22Rv1 (cell line): ENCODE data around the gene CLCF1.
A peak's percentile ranks its signal among the peaks of the same experiment; 100 is the strongest.

Experiments
- H3K27ac ChIP-seq: fragments of 450-650 bp; 2 replicates; pipeline ENCODE4 v1.5.1; 2017
- ZFX ChIP-seq: fragments of 450-650 bp; IDR thresholded peaks from 2 replicates; pipeline ENCODE4 v1.6.1; 2017; ENCODE audit warnings: antibody characterized with exemption, borderline replicate concordance
- TF ChIP-seq, protein P1 (sequence below): fragments of 450-650 bp; IDR thresholded peaks from 2 replicates; pipeline ENCODE4 v1.5.1; 2017; ENCODE audit warnings: mild to moderate bottlenecking

Gene CLCF1

DNA sequence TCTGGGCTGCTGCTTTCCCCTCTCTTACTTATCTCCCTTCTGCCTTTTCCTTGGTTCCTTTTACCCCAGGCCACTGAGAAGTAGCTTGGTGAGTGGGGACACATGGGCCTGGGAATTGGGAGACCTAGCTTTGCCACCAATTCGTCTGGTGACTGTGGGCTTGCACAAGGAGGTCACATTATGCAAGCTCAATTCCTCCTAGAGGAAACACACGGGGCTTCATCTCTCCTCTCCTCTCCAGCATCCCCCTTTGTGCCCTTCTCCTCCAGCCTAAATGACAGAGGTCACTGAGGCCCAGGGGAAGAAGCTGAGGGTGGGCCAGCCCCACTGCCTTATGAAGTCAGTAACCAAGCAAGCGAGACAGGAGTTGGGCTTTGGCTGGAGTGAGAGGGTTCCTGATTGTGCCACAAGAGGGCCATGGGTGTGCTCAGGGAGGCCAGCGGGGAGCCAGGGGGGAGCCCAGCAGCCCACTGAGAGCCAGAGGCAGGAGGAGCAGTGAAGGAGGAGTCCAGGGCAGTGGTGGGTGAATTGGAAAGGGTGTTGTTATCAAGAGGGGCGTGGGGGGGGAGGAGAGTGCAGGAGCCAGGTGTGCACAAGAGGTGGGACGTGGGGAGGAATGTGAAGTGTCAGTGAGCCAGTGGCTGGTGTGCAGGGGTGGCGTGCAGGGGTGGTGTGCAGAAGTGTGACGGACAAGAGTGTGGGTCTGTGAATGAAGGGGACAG is 2.0 kb downstream of the CLCF1 start:
- H3K27ac ChIP-seq = peak overlapping the region; percentile 23; the same call in 1 of the 2 replicates
- TF ChIP-seq, protein P1, sequence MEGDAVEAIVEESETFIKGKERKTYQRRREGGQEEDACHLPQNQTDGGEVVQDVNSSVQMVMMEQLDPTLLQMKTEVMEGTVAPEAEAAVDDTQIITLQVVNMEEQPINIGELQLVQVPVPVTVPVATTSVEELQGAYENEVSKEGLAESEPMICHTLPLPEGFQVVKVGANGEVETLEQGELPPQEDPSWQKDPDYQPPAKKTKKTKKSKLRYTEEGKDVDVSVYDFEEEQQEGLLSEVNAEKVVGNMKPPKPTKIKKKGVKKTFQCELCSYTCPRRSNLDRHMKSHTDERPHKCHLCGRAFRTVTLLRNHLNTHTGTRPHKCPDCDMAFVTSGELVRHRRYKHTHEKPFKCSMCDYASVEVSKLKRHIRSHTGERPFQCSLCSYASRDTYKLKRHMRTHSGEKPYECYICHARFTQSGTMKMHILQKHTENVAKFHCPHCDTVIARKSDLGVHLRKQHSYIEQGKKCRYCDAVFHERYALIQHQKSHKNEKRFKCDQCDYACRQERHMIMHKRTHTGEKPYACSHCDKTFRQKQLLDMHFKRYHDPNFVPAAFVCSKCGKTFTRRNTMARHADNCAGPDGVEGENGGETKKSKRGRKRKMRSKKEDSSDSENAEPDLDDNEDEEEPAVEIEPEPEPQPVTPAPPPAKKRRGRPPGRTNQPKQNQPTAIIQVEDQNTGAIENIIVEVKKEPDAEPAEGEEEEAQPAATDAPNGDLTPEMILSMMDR = peak; percentile 24
- no peak for TF ChIP-seq ZFX

DNA sequence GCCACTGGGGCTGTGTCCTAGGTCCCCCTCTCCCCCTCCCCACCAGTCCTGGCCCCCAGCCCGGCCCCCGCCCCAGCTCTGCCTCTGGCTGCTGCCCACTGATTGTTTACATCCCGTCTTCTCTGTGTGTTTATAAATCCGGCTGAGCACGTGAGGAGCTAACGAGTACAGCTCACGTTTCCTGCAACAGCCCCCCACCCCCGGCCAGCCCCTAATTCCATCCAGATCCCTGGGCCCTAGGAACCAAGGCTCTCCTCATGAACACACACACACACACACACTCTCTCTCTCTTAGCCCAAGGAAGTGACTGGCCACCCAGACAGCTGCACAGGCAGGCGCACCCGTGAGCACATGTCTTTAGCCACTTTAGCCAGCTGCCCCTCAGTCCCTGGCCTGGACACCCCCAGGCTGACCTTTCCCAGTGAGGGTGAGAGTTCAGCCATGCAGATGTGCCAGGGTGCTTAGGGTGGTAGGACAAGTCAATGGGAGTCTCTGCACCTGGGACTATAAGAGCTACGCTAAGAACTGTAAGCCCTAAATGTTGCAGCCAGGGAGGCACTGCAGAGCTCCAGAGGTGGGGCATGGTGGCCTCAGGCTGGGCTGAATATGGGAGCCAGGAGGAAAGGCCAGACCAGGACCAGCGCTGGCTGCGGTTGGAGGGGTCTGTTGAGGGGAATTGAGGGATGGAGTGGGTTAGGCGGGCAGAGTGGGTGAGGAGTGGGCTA is 2.9 kb downstream of the CLCF1 start:
- TF ChIP-seq, protein P1 = no peak
- no peak for TF ChIP-seq ZFX
- H3K27ac ChIP-seq = no peak overlapping the region

DNA sequence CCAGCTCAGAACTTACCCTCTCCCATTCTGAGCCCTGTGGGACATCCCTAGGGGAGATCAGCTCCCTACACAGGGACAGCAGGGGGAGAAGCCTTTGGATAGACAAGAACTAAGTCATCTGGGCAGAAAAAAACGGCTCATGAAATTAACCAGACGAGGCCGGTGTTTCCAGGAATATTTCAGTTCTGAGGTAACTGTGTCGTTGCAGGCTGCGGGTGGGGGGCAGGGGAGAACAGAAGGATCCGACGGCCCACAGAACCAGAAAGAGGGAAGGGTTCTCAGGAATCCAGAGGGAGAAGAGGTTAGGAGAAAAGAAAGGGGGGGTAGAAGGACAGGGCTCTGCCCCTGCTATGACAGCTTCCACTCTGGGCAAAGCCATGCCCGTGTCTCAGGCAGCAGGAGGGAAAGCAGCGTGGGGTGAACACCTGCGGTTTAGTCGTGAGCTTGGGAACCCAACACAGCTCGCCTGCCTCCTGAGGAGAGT is 3.6 kb downstream of the CLCF1 start:
- H3K27ac ChIP-seq = no peak overlapping the region

DNA sequence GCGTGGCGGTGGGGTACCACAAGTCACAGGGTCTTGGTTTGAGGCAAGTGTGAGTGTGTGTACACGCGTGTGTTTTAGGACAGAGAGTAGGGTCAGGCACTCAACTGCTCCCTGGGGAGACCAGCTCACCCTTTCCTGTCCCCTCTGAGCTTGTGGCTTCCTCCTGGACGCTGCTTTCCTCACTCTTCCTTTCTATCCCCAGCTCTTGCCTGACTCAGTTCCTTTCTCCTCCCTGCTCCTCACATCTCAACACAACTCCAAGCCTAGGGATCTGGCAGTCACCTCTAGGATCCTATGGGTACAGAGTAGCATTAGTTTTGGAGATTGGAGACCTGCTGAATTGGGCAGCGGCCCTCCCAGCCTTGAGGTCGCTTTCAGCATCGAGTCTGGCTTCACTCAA is 4.1 kb downstream of the CLCF1 start:
- no peak for TF ChIP-seq ZFX
- TF ChIP-seq, protein P1 = no peak
- no peak overlapping the region for H3K27ac ChIP-seq

More for the DNA sequence above, 3.6 kb downstream of the CLCF1 start:
- TF ChIP-seq, protein P1 = no peak

DNA sequence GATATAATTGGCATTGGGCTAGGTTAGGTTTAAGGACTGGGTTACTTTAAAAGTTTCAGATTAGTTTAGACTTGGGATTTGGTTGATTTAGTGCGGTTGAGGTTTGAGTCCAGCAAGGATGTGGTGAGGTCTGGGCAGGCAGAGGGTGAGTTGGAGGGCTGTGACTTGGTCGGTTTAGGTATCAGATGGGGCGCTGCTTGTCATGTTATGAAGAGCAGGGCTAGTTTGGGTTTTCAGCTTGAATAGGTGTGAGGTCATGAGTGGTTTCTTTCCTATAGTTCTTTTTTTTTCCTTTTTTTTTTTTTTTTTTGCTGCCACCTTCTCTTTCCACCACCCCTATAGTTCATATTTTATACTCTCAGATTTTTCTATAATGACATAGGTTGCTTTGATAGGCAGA is 4.8 kb downstream of the CLCF1 start:
- no peak for TF ChIP-seq ZFX
- TF ChIP-seq, protein P1 = no peak
- no peak overlapping the region for H3K27ac ChIP-seq

DNA sequence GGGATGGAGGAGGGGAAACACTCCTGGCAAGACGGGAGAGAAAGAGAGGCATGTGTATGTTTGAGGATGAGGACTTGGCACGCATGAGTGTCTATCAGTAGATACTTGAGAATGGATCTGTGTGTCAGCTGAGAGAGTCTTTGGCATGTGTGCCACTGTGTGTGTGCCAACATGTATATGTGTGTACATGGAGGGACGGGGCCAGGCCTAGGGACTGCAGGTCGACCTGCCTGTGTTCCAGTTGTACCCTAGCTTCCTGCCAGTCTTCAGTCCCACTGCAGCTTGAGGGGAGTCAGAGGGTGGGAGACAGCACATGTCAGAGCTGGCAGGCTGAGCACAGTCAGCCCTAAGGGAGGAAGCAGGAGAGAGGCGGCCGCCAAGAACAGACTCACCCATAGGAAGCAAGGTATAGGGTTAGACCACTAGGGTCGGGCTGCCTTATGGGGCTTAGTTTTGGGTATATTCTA is 5.6 kb downstream of the CLCF1 start:
- no peak overlapping the region for H3K27ac ChIP-seq
- TF ChIP-seq, protein P1 = no peak
- no peak for TF ChIP-seq ZFX
